ENCODE data around the gene KANK3. TPM values are rescaled to one million over a fixed set of nuclear protein-coding genes. Genes with fewer than 3 reads are reported as not detected.

Gene KANK3
- total and polyA plus RNA-seq, 2 donors (not counting 1 experiment from before 2014, with no cell fraction given): 0.17 to 0.23 TPM

GRCh38 chr19:8337728-8338127 is 5.3 kb downstream of the KANK3 start:
- no peak overlapping the region for H3K4me3 ChIP-seq (replicated peaks in 1 of 4; ENCODE audit: control extremely low read depth in 1 of 4, insufficient read depth in 1 of 4, low read depth in 3 of 4, low read length in 4 of 4)
- H4K20me1 ChIP-seq (ENCODE audit: control insufficient read depth, extremely low read depth, insufficient read depth, low read length): no peaks in the 10 kb centered on the region
- no peak overlapping the region for H3K27ac ChIP-seq (ENCODE audit: insufficient read depth, low read length)
- peaks cover 3% of the 10 kb centered on the region for H3K4me1 ChIP-seq (ENCODE audit: control insufficient read depth, extremely low read depth, insufficient read depth, low read length)
- peaks cover 29% of the 10 kb centered on the region for H3K27me3 ChIP-seq (ENCODE audit: control insufficient read depth, insufficient read depth, low read length)
- H3K9ac ChIP-seq (ENCODE audit: insufficient read depth, low read length): no peak overlapping the region
- no peaks in the 10 kb centered on the region for H3K79me2 ChIP-seq (ENCODE audit: control insufficient read depth, insufficient read depth, low read length)
- H3K4me2 ChIP-seq (ENCODE audit: extremely low read depth, insufficient read depth, low read length): no peak overlapping the region
- TF ChIP-seq CTCF (conservative IDR thresholded peaks at IDR 0.05 in 1 of 2, IDR thresholded peaks at IDR 0.05 in 1 of 2; ENCODE audit: low read depth in 1 of 2, low read length in 2 of 2) (no peak), EZH2 (IDR thresholded peaks at IDR 0.05; ENCODE audit: low read length, missing control alignments) (no peak)
- no peaks in the 10 kb centered on the region for H3K9me3 ChIP-seq (ENCODE audit: control insufficient read depth, insufficient read depth, low read depth, low read length)
- H3K36me3 ChIP-seq (ENCODE audit: control insufficient read depth, insufficient read depth, low read length): no peaks in the 10 kb centered on the region
- no peak overlapping the region for H2AFZ ChIP-seq (ENCODE audit: low read length)
- DNase-seq (ENCODE audit: low read depth in 2 of 2): no peak

GRCh38 chr19:8336660-8337059 is 6.4 kb downstream of the KANK3 start:
- H3K4me1 ChIP-seq (ENCODE audit: control insufficient read depth, extremely low read depth, insufficient read depth, low read length): peaks cover 3% of the 10 kb centered on the region
- H4K20me1 ChIP-seq (ENCODE audit: control insufficient read depth, extremely low read depth, insufficient read depth, low read length): no peaks in the 10 kb centered on the region
- H3K27me3 ChIP-seq (ENCODE audit: control insufficient read depth, insufficient read depth, low read length): peaks cover 24% of the 10 kb centered on the region
- TF ChIP-seq EZH2 (IDR thresholded peaks at IDR 0.05; ENCODE audit: low read length, missing control alignments) (no peak), CTCF (conservative IDR thresholded peaks at IDR 0.05 in 1 of 2, IDR thresholded peaks at IDR 0.05 in 1 of 2; ENCODE audit: low read depth in 1 of 2, low read length in 2 of 2) (no peak)
- no peaks in the 10 kb centered on the region for H3K9me3 ChIP-seq (ENCODE audit: control insufficient read depth, insufficient read depth, low read depth, low read length)
- no peak overlapping the region for H3K4me2 ChIP-seq (ENCODE audit: extremely low read depth, insufficient read depth, low read length)
- no peak for DNase-seq (ENCODE audit: low read depth in 2 of 2)
- no peaks in the 10 kb centered on the region for H3K36me3 ChIP-seq (ENCODE audit: control insufficient read depth, insufficient read depth, low read length)
- H3K4me3 ChIP-seq (replicated peaks in 1 of 4; ENCODE audit: control extremely low read depth in 1 of 4, insufficient read depth in 1 of 4, low read depth in 3 of 4, low read length in 4 of 4): no peak overlapping the region
- H3K27ac ChIP-seq (ENCODE audit: insufficient read depth, low read length): no peak overlapping the region
- no peak overlapping the region for H3K9ac ChIP-seq (ENCODE audit: insufficient read depth, low read length)
- no peak overlapping the region for H2AFZ ChIP-seq (ENCODE audit: low read length)
- H3K79me2 ChIP-seq (ENCODE audit: control insufficient read depth, insufficient read depth, low read length): no peaks in the 10 kb centered on the region

- H3K79me2 ChIP-seq (ENCODE audit: control insufficient read depth, insufficient read depth, low read length): no peaks in the 10 kb centered on the region
- no peaks in the 10 kb centered on the region for H4K20me1 ChIP-seq (ENCODE audit: control insufficient read depth, extremely low read depth, insufficient read depth, low read length)
- peaks cover 3% of the 10 kb centered on the region for H3K4me1 ChIP-seq (ENCODE audit: control insufficient read depth, extremely low read depth, insufficient read depth, low read length)
- no peak for DNase-seq (ENCODE audit: low read depth in 2 of 2)
- no peak for TF ChIP-seq EZH2 (IDR thresholded peaks at IDR 0.05; ENCODE audit: low read length, missing control alignments)
- TF ChIP-seq CTCF (conservative IDR thresholded peaks at IDR 0.05 in 1 of 2, IDR thresholded peaks at IDR 0.05 in 1 of 2; ENCODE audit: low read depth in 1 of 2, low read length in 2 of 2): no peak
- H3K4me3 ChIP-seq (replicated peaks in 1 of 4; ENCODE audit: control extremely low read depth in 1 of 4, insufficient read depth in 1 of 4, low read depth in 3 of 4, low read length in 4 of 4): no peak overlapping the region
- H3K4me2 ChIP-seq (ENCODE audit: extremely low read depth, insufficient read depth, low read length): no peak overlapping the region
- H3K27ac ChIP-seq (ENCODE audit: insufficient read depth, low read length): no peak overlapping the region
- H3K36me3 ChIP-seq (ENCODE audit: control insufficient read depth, insufficient read depth, low read length): no peaks in the 10 kb centered on the region
- no peak overlapping the region for H2AFZ ChIP-seq (ENCODE audit: low read length)
- no peaks in the 10 kb centered on the region for H3K9me3 ChIP-seq (ENCODE audit: control insufficient read depth, insufficient read depth, low read depth, low read length)
- peaks cover 24% of the 10 kb centered on the region for H3K27me3 ChIP-seq (ENCODE audit: control insufficient read depth, insufficient read depth, low read length)
- no peak overlapping the region for H3K9ac ChIP-seq (ENCODE audit: insufficient read depth, low read length)
Measured at GRCh38 chr19:8336072-8336569, 6.9 kb downstream of the KANK3 start.

All from fibroblast of lung (primary cell).